ENCODE measurements around the gene HSPA8.

The HSPA8 gene

DNA sequence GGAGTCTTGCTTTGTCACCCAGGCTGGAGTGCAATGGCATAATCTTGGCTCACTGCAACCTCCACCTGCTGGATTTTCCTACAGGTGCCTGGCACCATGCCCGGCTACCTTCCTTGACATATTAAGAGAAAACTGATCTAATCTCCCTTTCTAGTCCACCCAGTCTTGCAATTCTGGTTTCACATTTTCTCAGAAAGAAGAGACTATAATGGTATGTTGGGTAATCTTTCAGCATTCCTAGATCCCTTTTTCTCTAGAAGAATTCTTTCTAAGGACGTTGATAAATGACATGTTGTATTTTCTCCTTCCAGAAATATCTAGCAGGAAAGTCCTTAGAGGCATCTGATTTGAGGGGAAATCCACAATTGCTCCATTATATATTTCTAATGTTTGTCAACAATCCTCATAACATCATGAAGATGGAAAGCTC is 10.4 kb upstream of the HSPA8 start:
- no peak for DNase-seq (ENCODE audit: extremely low read depth, low read depth)
- TF ChIP-seq, protein P1, sequence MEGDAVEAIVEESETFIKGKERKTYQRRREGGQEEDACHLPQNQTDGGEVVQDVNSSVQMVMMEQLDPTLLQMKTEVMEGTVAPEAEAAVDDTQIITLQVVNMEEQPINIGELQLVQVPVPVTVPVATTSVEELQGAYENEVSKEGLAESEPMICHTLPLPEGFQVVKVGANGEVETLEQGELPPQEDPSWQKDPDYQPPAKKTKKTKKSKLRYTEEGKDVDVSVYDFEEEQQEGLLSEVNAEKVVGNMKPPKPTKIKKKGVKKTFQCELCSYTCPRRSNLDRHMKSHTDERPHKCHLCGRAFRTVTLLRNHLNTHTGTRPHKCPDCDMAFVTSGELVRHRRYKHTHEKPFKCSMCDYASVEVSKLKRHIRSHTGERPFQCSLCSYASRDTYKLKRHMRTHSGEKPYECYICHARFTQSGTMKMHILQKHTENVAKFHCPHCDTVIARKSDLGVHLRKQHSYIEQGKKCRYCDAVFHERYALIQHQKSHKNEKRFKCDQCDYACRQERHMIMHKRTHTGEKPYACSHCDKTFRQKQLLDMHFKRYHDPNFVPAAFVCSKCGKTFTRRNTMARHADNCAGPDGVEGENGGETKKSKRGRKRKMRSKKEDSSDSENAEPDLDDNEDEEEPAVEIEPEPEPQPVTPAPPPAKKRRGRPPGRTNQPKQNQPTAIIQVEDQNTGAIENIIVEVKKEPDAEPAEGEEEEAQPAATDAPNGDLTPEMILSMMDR (IDR thresholded peaks at IDR 0.05; ENCODE audit: low read depth, low read length), result no peak

DNA sequence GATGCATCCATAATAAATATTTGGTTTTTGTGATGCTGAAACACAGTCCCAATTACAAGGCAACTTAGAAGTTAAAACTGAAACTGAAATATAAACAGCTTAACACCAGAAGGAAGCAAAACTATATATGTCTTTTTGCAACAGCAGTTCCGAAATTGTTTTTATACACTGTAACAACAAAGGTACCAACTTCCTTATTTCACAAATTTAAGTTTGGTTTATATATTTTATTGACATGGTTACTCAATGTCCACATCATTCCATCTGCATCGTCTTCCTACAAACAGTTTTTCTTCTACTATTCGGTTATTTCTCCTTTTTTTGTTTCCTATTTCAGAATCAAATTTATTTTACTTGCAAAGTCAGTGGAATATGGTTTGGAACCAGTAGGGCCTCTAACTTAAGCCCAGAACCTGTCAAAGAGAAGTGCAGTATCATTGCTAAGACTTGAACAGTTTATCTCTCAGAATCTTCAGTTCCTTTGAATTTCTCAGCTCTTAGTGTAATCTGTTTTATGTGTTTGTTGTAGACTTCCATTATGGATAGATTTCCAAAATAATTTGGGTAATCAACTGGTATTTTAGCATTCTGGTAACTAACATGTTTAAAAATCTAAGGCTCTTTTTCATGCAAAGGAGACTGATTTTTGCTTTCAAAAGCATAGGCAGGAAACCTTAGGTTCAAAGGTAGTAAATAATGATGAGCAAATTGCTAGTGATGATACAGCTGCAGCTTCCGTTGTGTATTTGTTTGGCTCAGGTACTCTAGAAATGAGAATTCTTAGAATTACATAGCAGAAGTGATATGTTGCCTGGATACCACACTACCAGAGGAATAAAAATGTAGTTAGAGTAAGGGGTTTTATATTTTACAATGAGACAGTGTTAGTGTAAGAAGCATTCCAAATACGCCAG is 8.2 kb upstream of the HSPA8 start:
- TF ChIP-seq, protein P1 (IDR thresholded peaks at IDR 0.05; ENCODE audit: low read depth, low read length), result no peak

DNA sequence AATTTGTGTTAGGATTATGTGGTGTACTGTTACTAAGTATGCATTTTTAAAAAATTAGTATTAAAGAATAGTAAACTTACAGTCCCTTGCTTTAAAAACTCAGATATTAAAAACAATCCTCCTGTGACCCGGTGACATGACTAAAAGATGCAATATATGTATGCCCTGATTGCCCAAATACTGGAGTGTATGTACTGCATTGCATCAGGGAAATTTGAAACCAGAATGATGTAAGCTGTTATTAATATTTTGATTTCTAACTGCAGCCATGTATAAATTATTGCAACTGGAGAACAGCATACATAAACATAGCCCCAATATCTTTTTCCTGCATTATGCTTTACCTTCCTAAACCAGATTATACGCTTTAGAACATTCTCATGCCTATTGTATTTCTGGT is 3.7 kb upstream of the HSPA8 start:
- DNase-seq (ENCODE audit: extremely low read depth, low read depth), result peak; percentile 24
- TF ChIP-seq, protein P1 (IDR thresholded peaks at IDR 0.05; ENCODE audit: low read depth, low read length), result no peak

More for the DNA sequence above, 8.2 kb upstream of the HSPA8 start:
- DNase-seq (ENCODE audit: extremely low read depth, low read depth), result no peak

DNA sequence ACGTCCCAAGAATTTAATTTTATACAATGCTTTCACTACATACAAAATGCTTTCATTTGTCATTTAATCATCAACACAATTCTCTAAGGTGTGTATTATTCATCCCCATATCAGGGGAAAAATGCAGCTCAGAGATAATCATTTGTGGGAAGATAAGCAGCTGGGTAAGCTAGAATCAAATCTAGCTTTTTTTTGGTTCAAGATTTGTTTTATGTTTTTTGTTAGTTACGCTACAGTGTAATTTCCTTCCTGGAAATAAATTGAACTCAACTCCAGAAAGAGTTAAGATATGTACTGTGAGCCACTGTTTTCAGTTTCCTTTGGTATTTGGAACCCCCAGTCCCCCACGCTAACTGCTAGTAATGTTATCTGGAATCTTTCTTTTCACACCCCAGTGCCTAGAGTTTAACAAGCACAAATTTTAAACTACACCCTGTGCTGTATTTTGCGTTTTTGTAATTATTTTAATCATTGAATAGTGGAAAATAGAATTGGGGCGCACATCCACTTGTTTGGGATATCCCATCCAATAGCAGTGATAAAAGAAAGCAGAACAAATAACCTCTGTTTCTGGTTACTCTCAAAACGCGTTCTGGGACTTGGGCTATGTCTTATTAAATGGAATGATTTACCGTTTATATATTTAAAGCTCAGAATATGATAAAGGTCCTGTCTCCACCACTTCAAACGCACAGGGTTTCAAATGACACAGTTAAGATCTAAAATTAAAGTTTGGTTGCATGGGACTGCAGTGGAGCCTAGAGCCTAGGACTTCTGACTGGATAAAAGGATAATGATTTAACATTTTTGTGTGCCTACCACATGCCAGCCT is 2.1 kb upstream of the HSPA8 start:
- DNase-seq (ENCODE audit: extremely low read depth, low read depth), result no peak
- TF ChIP-seq, protein P1 (IDR thresholded peaks at IDR 0.05; ENCODE audit: low read depth, low read length), result no peak

DNA sequence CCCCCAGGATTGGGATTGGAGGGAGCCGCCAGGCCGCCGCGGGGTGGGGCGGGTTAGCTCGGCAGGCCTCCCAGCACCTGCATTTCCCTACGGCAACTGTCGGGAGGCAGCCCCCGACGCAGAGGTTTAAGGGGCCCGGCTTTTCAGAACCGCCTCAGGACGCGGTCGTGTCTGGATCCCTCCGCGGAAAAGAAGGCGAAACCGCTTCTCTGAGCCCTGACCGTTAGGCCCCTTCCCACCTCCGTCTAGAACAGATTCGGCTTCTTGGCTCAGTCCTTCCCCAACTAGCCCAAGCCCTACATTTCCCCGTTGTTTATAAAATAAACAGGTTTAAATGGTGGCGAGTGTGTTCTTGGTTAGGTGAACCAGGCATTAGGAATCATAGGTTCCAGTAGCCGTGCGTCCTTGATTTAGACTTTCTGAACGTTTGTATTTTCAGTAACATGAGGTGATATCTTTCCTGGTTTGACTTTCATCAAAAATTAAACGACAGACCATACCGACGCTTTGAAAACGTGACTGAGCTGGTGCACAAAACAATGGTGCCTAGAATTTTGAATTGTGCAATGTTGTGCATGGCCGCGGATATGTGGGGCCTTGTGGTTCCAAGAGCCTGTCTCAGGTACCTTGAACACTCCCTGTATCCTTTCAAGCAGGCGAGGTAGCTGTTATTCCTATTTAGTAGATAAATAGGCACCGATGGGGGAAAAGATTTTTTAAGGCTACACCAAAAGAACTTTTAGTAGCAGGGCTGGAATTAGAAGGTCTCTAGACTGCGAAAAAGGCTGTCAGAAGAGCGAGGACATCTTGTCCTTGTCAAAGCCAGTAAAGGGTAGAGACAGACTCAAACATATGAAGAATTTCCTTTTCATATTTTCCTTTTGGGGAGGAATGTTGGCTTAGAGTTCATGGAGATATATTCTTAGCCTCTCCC is 1.2 kb upstream of the HSPA8 start:
- DNase-seq (ENCODE audit: extremely low read depth, low read depth), result no peak
- TF ChIP-seq, protein P1 (IDR thresholded peaks at IDR 0.05; ENCODE audit: low read depth, low read length), result no peak

DNA sequence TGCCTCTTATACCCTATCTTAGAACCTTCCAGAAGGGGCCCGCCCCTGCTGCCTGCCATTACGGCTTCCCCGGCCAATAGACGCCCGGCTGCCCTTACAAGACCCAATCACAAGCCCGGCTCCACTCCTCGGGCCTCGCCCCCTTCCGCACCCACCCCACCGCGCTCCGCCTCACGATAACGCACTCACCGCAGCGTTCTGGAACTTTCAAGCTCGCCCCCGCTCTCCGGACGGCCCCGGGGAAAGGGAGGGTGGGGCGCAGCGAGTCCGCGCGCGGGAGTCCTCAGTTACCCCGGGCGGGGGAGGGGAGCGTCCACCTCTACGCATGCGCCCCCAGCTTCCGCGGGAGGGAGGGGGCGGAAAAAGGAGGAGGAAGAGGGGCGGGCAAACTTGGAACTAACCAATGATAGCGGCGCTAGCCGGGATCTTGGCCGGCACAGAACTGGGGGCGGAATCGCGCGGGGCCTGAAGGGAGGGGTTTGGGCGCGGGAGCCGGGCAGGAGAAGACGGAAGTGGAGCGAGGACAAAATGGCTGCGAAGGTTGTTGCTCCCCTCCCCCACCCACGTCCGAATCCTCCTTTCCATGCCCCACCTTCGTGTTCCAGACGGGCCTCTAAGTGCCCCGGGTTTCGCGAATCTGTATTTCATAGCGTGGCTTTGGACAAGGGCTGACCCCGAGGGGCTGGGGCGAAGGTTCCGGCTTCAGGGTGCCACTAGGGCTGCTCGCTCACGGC is 389 bp upstream of the HSPA8 start:
- DNase-seq (ENCODE audit: extremely low read depth, low read depth), result peak; percentile 100
- TF ChIP-seq, protein P1 (IDR thresholded peaks at IDR 0.05; ENCODE audit: low read depth, low read length), result no peak

Data from AG09319 (cell line).